Measurements from ENCODE around the gene CXorf38.

The CXorf38 gene

DNA sequence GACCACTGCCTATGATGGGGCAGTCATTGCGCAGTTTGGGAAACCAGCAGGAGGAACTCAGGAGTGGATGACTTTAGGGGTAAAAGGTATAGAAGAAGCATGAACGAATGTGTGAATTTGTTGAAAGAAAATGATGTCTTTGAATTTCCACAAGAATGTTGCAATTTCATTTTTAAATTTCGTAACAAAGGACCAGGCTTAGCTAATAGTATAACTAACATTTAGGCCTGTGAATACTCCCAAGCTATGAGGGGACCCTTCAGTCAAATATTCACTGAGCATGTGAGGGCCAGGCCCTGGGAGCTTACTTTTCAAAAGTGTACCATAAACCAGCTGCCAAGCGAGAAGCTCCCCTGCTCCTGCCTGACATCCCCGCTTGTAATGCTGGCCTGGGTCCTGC, 18.9 kb downstream of the CXorf38 start:
- Histone ChIP-seq H3K36me3 (peaks cover 9 to 63% (median 35%) of the 10 kb centered on the region in 3 donors), H3K27ac (no peak overlapping the region), H3K27me3 (no peaks in the 10 kb centered on the region), H3K4me3 (no peak overlapping the region), H3K4me1 (no peaks in the 10 kb centered on the region), H3K9me3 (no peaks in the 10 kb centered on the region)
- intact Hi-C loops (cut with DNase I; ENCODE audit: low total_unique reads): no loop called here
- no peak for DNase-seq
- TF ChIP-seq, protein P1, sequence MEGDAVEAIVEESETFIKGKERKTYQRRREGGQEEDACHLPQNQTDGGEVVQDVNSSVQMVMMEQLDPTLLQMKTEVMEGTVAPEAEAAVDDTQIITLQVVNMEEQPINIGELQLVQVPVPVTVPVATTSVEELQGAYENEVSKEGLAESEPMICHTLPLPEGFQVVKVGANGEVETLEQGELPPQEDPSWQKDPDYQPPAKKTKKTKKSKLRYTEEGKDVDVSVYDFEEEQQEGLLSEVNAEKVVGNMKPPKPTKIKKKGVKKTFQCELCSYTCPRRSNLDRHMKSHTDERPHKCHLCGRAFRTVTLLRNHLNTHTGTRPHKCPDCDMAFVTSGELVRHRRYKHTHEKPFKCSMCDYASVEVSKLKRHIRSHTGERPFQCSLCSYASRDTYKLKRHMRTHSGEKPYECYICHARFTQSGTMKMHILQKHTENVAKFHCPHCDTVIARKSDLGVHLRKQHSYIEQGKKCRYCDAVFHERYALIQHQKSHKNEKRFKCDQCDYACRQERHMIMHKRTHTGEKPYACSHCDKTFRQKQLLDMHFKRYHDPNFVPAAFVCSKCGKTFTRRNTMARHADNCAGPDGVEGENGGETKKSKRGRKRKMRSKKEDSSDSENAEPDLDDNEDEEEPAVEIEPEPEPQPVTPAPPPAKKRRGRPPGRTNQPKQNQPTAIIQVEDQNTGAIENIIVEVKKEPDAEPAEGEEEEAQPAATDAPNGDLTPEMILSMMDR (IDR thresholded peaks at IDR 0.05): no peak

DNA sequence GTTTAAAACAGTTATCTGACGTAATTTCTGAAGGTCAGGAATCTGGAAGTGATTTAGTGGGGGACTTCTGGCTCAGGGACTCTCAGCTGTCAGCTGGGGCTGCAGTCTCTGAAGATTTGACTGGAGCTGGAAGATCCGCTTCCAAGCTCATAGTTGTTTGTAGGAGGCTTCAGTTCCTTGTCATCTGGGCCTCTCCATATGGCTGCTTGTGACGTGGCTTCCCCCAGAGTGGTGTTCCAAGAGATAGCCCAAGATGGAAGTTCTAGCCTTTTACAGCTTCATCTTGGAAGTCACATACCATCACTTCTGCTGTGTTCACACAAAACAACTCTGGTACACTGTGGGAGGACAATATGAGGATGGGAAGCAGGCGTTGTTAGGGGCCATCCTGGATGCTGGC, 22.1 kb downstream of the CXorf38 start:
- Histone ChIP-seq H3K27ac (no peak overlapping the region), H3K36me3 (peaks cover 9 to 35% (median 22%) of the 10 kb centered on the region in 3 donors), H3K4me1 (no peaks in the 10 kb centered on the region), H3K27me3 (no peaks in the 10 kb centered on the region), H3K9me3 (peaks cover 0 to 3% (median 0%) of the 10 kb centered on the region in 3 donors), H3K4me3 (no peak overlapping the region)
- TF ChIP-seq, protein P1 (IDR thresholded peaks at IDR 0.05): no peak
- intact Hi-C loops (cut with DNase I; ENCODE audit: low total_unique reads): no loop called here
- DNase-seq: no peak

GRCh38 chrX:40623665-40624064, 23.7 kb downstream of the CXorf38 start:
- H3K4me1 ChIP-seq: no peaks in the 10 kb centered on the region
- peaks cover 0 to 3% (median 0%) of the 10 kb centered on the region in 3 donors for H3K9me3 ChIP-seq
- TF ChIP-seq, protein P1 (IDR thresholded peaks at IDR 0.05): no peak
- H3K27me3 ChIP-seq: no peaks in the 10 kb centered on the region
- H3K4me3 ChIP-seq: no peak overlapping the region
- DNase-seq: no peak
- no peak overlapping the region for H3K27ac ChIP-seq
- peaks cover 0 to 19% (median 7%) of the 10 kb centered on the region in 3 donors for H3K36me3 ChIP-seq
- intact Hi-C loops (cut with DNase I; ENCODE audit: low total_unique reads): no loop called here

DNA sequence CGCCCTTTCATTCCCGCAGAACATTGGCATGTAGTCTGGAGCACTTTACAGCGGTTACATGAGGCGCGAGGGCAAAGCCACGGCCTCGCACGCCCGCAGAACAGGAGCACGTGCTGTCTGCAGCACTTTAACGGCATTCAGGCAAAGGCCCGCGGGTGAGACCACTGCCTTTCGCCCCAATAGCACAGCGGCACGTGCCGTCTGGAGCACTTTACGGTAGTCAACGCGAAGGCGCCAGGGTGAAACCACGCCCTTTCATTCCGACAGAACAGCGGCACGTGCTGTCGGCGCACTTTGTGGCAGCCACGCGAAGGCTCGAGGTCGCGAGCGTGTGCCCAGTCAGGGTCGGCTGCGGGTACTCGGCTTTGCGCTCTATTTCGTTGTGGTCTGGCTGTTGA, 24.2 kb downstream of the CXorf38 start, which contains the start of gene MPC1L:
MPC1L (plus strand) TSS at position 290 of the 398 bp plus-strand sequence. CDS start 138 bp downstream, outside the sequence.
- Histone ChIP-seq H3K4me3 (no peak within 1 kb of the TSS), H3K36me3 (peaks cover 0 to 14% (median 1%) of the 10 kb centered on the region in 3 donors), H3K9me3 (peaks cover 0 to 3% (median 0%) of the 10 kb centered on the region in 3 donors), H3K27ac (no peak within 1 kb of the TSS), H3K27me3 (no peaks in the 10 kb centered on the region), H3K4me1 (no peaks in the 10 kb centered on the region)
- intact Hi-C loops (cut with DNase I; ENCODE audit: low total_unique reads): no loop called here
- no peak for DNase-seq
- TF ChIP-seq, protein P1 (IDR thresholded peaks at IDR 0.05): no peak

- Histone ChIP-seq H3K36me3 (peaks cover 0 to 10% (median 0%) of the 10 kb centered on the region in 3 donors), H3K9me3 (peaks cover 0 to 3% (median 0%) of the 10 kb centered on the region in 3 donors), H3K4me3 (no peak overlapping the region), H3K27ac (no peak overlapping the region), H3K4me1 (no peaks in the 10 kb centered on the region), H3K27me3 (no peaks in the 10 kb centered on the region)
- TF ChIP-seq, protein P1 (IDR thresholded peaks at IDR 0.05): no peak
- DNase-seq: no peak
- intact Hi-C loops (cut with DNase I; ENCODE audit: low total_unique reads): no loop called here
These were observed 24.8 kb downstream of the CXorf38 start for GRCh38 chrX:40622479-40623138.
